KOPT-K1 (cell line): ENCODE measurements around the gene FAM171A2.
"Not testable (repeated sequence)": the region's sequence is repeated elsewhere in the genome, so short reads cannot be mapped to it uniquely, and the experiment has no call there.

ENCODE experiments used
- H3K27ac ChIP-seq: fragments of 200-600 bp; sonication (generic); 2 replicates; pipeline ENCODE4 v1.5.1; 2016; ENCODE audit warnings: antibody characterized with exemption, mild to moderate bottlenecking, low read depth, low read length; ENCODE audit not compliant: poor library complexity, severe bottlenecking
- H3K36me3 ChIP-seq: fragments of 200-600 bp; sonication (generic); 2 replicates; pipeline ENCODE4 v1.5.1; 2017; ENCODE audit warnings: antibody characterized with exemption, mild to moderate bottlenecking, low read length, moderate library complexity; ENCODE audit not compliant: insufficient read depth
- H3K9me3 ChIP-seq: fragments of 200-600 bp; sonication (generic); 2 replicates; pipeline ENCODE4 v1.5.1; 2017; ENCODE audit warnings: antibody characterized with exemption, low read length, mild to moderate bottlenecking; ENCODE audit not compliant: insufficient read depth, poor library complexity, severe bottlenecking

FAM171A2 gene

DNA sequence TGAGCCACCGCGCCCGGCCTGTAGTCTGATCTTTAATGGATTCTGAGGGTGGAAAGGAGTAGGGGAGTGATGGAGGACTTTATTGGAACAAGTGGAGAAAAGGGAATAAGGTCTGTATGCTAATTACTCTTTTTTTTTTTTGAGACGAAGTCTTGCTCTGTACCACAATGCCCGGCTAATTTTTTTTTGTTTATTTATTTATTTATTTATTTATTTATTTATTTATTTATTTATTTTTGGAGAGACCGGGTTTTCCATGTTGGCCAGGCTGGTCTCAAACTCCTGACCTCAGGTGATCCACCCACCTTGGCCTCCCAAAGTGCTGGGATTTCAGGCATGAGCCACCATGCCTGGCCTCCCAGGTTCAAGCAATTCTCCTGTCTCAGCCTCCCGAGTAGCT, 34.1 kb downstream of the FAM171A2 start:
- H3K9me3 ChIP-seq, H3K36me3 ChIP-seq, H3K27ac ChIP-seq: not testable (repeated sequence)

DNA sequence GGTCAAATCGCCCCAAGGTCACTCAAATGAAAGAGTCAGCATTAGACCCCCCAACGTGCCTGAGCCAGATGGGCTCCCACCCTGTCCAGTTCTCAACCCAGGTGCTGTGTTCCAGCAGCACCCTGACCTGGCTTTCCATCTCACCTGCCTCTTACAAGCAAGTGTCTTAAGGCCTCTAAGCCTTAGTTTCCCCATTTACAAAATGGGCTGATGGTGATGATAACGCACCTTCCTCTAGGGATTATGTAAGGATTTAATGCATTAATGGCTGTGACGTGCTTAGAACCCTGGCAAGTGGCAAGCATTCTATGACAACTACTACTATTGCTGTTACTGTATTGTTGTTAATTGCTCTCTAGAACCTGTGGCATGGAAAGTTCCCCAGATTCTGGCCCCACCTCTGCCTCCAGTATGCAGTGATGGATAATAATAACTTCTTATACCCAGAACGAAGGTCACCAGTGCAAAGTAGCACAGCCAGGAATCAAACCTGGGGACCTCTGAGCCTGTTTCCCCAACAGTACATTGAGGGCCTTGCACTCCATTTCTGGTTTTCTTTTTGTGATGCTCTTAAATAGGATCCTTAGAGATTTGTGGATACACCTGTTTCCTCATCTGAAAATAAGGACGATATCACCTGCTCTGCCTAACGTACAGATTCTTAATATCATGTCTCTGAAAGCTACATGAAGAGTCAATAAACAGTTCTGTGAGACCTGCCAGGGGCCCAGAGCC, 35.8 kb downstream of the FAM171A2 start:
- no peak overlapping the region for H3K27ac ChIP-seq
- no peaks in the 10 kb centered on the region for H3K9me3 ChIP-seq
- no peaks in the 10 kb centered on the region for H3K36me3 ChIP-seq

DNA sequence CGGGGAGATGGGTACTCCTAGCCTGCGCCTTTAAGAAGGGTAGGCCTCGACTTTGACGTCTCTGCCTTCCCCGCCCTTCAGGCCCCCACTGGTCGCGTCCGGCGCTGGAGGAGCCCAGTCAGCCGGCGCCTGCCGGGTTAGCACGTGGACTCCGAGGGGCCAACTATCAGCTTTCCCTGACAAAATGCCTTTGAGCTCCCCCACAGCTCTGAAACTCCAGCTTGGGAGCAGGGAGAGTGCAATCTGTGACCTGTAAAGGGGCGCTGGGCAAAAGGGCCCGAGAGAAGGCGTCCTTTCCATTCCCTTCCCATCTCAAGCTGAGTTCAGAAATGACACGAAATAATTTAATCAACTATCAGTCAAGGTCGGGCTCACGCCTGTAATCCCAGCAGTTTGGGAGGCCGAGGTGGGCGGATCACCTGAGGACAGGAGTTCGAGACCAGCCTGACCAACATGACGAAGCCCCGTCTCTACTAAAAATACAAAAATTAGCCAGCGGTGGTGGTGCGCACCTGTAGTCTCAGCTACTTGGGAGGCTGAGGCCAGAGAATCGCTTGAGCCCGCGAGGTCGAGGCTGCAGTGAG, 36.7 kb downstream of the FAM171A2 start:
- Histone ChIP-seq H3K27ac (no peak overlapping the region), H3K9me3 (no peaks in the 10 kb centered on the region), H3K36me3 (peaks cover 6% of the 10 kb centered on the region; the same call in 1 of the 2 replicates)

DNA sequence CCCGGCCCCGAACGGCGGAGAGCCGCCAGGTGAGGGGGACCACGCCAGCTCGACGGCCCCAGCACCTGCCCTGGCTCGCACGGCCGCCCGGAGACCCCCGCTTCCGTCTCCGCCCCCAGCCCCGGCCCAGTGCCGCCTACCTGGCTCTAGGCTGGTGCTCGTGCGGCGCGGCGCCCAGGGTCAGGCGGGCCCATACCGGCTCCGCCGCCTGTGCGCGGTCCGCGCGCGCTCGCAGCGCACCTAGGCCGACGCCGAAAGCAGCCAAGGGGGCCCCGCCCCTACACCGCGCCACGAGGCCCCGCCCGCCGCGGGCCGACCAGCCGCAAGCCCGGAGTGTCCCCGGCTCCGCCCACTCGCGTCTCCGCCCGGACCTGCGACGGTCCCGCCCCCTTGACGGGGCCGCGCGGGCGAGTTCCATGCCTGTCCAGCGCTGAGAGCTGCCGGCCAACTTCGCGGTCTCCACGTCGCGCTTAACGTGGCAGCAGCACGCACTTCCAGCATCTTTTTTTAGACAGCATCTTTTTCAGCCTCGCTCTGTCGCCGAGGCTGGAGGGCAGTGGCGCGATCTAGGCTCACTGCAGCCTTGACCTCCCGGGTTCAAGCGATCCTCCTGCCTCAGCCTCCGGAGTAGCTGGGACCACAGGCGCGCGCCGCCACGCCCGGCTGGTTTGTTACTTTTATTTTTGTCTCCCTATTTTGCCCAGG, 38.9 kb downstream of the FAM171A2 start, which contains the start of gene SLC25A39:
Gene SLC25A39 (minus strand): TSS at position 253 of the 705 bp plus-strand sequence. CDS start 1,261 bp downstream, outside the sequence.
- Histone ChIP-seq H3K27ac (peak within 1 kb of the TSS; percentile 63), H3K36me3 (peaks cover 28% of the 10 kb centered on the region; the same call in 1 of the 2 replicates)

DNA sequence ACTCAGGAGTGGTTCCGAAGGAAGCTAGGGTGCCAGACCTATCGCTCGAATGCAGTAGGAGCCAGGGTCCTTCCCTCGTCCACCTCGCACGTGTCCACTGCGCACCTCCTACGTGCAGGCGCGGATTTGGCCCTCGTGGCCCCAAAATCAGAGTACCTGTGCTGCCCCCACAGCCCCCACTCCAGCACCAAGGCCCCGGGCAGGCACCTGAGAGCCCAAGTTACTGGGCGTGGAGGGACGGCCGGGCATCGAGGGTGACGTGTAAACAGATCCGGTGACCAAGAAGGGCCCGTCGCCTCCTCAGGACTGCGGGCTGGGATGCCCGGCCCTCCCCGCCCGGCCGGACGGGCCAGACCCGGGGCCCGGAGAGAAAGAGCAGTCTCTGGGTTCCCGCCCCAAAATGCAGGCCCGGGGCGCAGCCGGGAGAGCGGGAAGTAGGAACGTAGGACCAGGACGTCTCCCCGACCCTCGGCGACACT, 39.5 kb downstream of the FAM171A2 start:
- Histone ChIP-seq H3K36me3 (peaks cover 34% of the 10 kb centered on the region; the same call in 1 of the 2 replicates), H3K27ac (peak overlapping the region; percentile 63), H3K9me3 (no peaks in the 10 kb centered on the region)

More for the DNA sequence above, 38.9 kb downstream of the FAM171A2 start, which contains the start of gene SLC25A39:
- no peaks in the 10 kb centered on the region for H3K9me3 ChIP-seq

DNA sequence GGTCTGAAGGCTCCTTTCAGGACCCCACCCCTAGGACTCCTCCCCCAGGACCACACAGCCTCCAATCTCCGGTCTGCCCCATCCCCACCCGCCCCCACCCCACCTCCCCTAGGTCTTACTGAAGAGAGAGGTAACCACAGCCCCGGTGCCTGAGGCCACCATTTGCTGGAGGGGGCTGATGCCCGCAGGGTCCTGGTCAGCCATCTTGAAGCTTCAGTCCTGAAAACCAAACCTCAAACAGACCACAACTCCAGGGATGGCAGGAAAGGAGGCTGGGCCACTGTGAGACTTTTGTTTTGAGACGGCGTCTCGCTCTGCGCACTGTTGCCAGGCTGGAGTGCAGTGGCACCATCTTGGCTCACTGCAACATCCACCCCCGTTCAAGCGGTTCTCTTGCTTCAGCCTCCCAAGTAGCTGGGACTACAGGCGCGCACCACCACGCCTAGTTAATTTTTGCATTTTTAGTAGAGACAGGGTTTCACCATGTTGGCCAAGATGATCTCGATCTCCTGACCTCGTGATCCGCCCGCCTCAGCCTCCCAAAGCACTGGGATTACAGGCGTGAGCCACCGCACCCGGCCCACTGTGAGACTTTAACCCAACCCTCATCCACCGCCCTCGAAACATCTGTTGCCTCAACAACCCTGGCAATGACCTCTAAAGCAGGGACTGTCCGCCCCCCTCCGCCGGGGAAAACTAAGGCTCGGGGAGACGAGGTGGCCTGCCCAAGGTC, 40.1 kb downstream of the FAM171A2 start:
- peaks cover 35% of the 10 kb centered on the region; the same call in 1 of the 2 replicates for H3K36me3 ChIP-seq
- H3K9me3 ChIP-seq, result no peaks in the 10 kb centered on the region
- H3K27ac ChIP-seq, result peak overlapping the region; percentile 63

DNA sequence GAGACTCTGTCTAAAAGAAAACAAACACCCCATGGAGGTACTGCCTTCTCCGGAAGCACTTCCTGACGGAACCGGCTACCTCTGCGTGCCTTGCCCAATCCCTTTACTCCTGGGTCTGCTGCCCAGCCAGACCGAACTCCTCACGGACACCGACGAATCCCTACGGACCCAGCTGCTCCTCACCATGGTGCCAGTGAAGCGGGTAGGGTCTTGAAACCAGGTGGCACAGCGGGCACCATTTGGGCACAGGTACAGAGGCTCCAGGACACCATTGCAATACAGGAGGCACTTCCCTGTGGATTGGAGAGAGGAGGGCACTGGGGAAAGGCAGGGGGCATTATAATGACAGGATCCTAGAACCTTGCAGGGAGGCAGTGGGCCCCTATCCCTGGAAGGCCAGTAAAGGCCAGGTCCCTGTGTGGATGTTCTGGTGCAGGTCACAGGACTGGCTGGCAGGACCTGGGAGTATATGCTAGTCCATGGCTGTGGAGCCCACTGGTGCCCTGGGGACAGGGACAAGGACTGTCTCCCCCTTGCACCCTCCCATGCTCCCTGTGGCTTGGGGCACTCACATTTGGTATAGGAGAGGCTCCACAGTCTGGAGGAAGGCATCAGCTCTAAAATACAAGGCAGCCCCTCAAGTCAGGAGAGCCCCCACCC, 41.3 kb downstream of the FAM171A2 start:
- H3K27ac ChIP-seq, result no peak overlapping the region
- no peaks in the 10 kb centered on the region for H3K9me3 ChIP-seq
- peaks cover 35% of the 10 kb centered on the region; the same call in 1 of the 2 replicates for H3K36me3 ChIP-seq

DNA sequence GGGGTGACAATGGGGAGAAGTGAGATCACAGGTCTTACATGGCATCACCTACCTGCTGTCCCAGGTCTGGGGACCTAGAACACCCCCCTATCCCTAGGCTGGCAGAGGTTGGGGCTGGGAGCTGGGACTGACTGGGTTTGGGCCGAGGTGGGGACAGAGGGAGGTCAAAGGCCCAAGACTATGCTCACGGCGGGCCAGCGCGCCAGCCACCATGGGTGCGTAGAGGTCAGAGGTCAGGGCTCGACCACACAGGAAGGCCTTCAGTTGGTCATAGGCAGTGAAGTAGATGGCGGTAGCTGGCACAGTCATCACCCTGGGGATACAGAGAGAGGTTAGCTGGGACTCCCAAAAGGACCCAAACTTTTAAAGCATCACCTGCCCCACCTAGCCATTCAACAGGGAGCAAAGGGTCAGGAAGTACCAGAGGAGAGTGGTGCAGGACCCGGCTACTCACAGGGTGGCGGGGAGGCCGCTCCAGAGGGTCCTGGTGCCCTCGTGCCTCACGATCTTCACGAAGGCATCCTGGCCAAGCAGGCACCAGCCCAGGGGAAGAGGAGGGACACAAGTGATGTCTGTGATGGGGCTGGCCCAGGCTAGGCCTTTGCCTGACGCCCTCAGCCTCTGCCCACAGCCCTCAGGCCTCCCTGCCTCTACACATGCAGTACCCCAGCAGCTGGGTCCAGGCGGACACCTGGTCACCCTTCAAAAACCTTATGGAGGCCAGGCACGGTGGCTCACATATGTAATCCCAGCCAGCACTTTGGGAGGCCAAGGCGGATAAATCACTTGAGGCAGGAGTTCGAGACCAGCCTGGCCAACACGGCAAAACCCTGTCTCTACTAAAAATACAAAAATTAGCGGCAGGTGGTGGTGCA, 42.2 kb downstream of the FAM171A2 start:
- Histone ChIP-seq H3K27ac (no peak overlapping the region), H3K9me3 (no peaks in the 10 kb centered on the region), H3K36me3 (peaks cover 35% of the 10 kb centered on the region; the same call in 1 of the 2 replicates)

DNA sequence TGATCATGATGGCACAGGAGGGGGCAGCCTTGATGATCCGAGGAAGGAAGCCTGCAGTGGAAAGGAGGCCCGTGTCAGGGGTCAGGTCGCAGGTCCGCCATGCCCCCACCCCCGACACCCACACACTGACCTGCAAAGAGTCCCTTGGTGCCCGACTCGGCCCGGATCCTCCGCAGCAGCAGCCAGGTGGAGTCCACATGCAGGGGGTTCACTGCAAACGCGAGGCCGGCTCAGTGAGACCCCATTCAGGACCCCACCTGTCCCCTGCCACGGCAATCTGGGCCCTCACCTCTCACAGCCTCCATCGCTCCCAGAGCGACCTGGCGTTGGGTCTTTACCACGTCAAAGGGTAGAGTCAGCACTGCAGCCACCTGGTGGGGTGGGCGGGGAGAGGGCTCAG, 43.6 kb downstream of the FAM171A2 start:
- Histone ChIP-seq H3K36me3 (peaks cover 35% of the 10 kb centered on the region; the same call in 1 of the 2 replicates), H3K9me3 (no peaks in the 10 kb centered on the region), H3K27ac (no peak overlapping the region)

DNA sequence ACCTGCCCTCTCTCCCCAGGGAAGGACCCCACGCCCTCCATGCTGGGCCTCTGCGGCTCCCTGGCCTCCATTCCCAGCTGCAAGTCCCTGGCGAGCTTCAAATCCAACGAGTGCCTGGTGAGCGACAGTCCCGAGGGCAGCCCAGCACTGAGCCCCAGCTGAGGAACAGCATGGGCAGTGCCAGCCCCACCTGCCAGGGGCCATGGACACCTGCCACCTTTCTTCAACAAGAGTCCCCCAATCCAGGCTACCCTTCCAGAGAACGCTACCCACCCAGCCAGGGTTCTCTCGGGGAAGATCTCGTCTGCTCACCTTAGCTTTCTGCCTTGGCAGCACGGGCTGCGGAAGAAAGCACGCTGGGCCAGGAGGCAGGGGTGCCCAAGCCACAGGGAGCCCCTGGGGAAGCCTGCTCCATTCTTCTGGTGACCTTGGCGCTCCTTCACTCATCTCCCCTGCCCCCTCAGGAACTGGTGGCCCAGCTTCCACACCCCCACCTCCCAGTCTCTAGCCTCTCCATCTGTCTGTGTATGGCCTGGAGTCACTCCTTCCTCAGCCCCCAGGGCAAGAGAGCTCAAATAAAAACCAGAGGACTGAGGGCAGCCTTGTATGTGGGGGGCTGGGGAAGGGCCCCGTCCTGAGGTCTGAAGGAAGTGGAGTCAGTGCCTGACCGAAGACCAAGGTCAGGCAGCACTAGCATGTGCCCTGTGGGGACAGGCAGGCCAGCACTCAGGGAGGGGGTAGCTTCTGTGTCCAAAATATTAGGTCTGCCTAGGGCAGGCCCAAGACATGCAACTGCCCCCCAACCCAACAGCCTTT, 45.4 kb downstream of the FAM171A2 start:
- Histone ChIP-seq H3K9me3 (no peaks in the 10 kb centered on the region), H3K27ac (no peak overlapping the region), H3K36me3 (peaks cover 35% of the 10 kb centered on the region; the same call in 1 of the 2 replicates)

DNA sequence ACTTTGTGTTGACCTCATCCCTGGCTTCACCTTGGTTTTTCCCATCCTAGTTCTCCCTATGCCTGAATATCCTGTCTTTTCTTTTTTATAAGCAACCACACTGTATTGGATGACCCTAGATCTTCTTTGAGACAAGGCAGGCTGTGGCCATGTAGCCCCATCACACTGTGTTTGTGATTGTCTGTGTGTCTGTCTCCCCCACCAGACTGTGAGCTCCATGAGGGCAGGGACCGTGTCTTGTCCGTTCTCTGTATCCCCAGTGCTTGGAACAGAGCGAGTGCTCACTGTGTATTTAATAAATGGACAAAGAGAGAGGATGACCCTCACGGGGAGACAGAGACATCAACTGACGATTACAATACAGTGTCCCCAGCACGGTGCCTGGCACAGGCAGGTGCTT, 46.1 kb downstream of the FAM171A2 start:
- Histone ChIP-seq H3K9me3 (no peaks in the 10 kb centered on the region), H3K36me3 (peaks cover 35% of the 10 kb centered on the region; the same call in 1 of the 2 replicates), H3K27ac (no peak overlapping the region)

DNA sequence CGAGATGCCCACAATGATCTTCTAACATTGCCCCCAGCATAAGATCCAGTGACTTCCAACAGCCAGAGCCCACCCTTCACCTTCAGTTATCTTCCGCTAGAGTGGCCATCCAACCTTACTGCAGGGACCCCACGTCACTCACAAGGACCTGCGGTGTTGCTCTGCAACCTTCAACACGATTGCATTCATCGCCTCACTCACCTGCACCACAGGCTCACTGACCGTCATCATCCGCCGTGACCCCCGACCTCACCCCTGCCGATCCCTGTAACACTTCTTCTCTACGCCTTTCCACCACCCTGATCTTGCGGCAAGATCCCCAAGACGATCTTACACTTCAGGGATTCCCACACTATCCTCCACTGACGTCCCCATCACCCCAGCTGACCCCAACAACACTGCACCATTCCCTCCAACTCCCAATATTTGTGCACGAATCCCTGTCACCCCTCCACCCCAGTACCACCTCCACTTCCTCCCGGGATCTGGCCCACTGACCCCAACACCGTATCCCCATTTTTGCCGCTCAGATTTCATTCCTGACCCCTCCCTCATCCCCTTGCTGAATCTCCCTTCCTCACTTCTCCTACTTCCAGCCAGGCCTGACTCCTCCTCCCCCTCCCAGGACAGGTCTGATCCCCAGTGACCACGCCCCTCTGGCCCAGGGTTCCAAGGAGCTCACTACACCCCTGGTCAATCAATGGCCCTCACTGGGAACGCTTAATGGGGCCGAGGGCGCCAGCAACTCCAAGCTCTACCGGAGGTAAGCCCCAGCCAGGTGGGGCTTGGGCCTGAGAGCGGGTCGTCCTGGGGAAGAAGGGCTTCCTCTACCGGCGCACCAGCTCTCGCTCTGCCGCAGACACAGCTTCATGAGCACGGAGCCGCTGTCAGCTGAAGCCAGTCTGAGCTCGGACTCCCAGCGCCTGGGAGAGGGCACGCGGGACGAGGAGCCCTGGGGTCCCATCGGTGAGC, 47.6 kb downstream of the FAM171A2 start:
- no peaks in the 10 kb centered on the region for H3K9me3 ChIP-seq
- no peak overlapping the region for H3K27ac ChIP-seq
- peaks cover 20% of the 10 kb centered on the region; the same call in 1 of the 2 replicates for H3K36me3 ChIP-seq
